ENCODE data around the gene SLC6A11. TPM values are rescaled to one million over a fixed set of nuclear protein-coding genes. Genes with fewer than 3 reads are reported as not detected.

Gene SLC6A11
- total and polyA plus RNA-seq, 4 donors, result 0.02 to 0.09 TPM; not detected in 2

DNA sequence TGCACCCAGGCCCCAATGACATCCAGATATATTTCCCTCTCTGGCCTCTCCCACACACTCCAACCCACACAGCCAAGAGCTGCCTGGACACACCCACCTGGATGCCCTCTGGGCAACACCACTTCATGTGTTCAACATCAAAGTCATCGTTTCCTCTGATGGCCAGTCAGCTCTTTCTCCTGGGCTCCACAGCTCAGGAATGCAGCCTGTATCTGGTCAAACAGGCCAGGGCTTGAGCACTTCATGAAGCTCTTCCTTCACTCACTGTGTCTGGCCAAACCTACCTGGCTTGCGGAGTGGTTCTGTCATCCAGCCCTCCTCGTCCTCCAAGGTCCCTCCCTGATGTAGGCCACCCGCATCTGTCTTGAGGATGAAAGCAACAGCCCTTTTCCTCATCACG lies 35.8 kb upstream of the SLC6A11 start:
- Histone ChIP-seq H3K9ac (ENCODE audit: insufficient read depth in 1 of 2, low read length in 2 of 2) (no peak overlapping the region), H3K4me3 (no peak overlapping the region), H3K36me3 (ENCODE audit: control insufficient read depth in 4 of 4, insufficient read depth in 4 of 4, low read length in 4 of 4) (no peaks in the 10 kb centered on the region), H3K27ac (ENCODE audit: low read depth in 1 of 2, low read length in 1 of 2) (no peak overlapping the region), H3K9me3 (ENCODE audit: control insufficient read depth in 4 of 4, insufficient read depth in 3 of 4, low read length in 3 of 4) (no peaks in the 10 kb centered on the region), H3K4me1 (ENCODE audit: control insufficient read depth in 5 of 5, insufficient read depth in 5 of 5, low read length in 5 of 5) (peaks cover 0 to 1% (median 0%) of the 10 kb centered on the region in 5 donors), H3K27me3 (ENCODE audit: control insufficient read depth in 3 of 3, insufficient read depth in 3 of 3, low read length in 2 of 3) (peaks cover 0 to 2% (median 0%) of the 10 kb centered on the region in 3 donors)
- no peak for TF ChIP-seq CTCF (IDR thresholded peaks at IDR 0.05; ENCODE audit: control extremely low read depth, extremely low read depth)
- WGBS, 2 donors, result 81 to 88% methylated on average over 5 of the region's 5 CpGs
- DNase-seq (no peak), ATAC-seq (ENCODE audit: insufficient read depth, low FRiP score) (no peak)

- Histone ChIP-seq H3K4me3 (no peak overlapping the region), H3K27ac (ENCODE audit: low read depth in 1 of 2, low read length in 1 of 2) (no peak overlapping the region), H3K36me3 (ENCODE audit: control insufficient read depth in 4 of 4, insufficient read depth in 4 of 4, low read length in 4 of 4) (no peaks in the 10 kb centered on the region), H3K27me3 (ENCODE audit: control insufficient read depth in 3 of 3, insufficient read depth in 3 of 3, low read length in 2 of 3) (peaks cover 0 to 2% (median 0%) of the 10 kb centered on the region in 3 donors), H3K9me3 (ENCODE audit: control insufficient read depth in 4 of 4, insufficient read depth in 3 of 4, low read length in 3 of 4) (no peaks in the 10 kb centered on the region), H3K4me1 (ENCODE audit: control insufficient read depth in 5 of 5, insufficient read depth in 5 of 5, low read length in 5 of 5) (peaks cover 0 to 1% (median 0%) of the 10 kb centered on the region in 5 donors), H3K9ac (ENCODE audit: insufficient read depth in 1 of 2, low read length in 2 of 2) (no peak overlapping the region)
- WGBS, 2 donors, result 79 to 92% methylated on average over 7 of the region's 7 CpGs
- no peak for TF ChIP-seq CTCF (IDR thresholded peaks at IDR 0.05; ENCODE audit: control extremely low read depth, extremely low read depth)
- no peak for DNase-seq
- ATAC-seq (ENCODE audit: insufficient read depth, low FRiP score), result no peak
These were observed 35.1 kb upstream of the SLC6A11 start for GRCh38 chr3:10780922-10781321.

DNA sequence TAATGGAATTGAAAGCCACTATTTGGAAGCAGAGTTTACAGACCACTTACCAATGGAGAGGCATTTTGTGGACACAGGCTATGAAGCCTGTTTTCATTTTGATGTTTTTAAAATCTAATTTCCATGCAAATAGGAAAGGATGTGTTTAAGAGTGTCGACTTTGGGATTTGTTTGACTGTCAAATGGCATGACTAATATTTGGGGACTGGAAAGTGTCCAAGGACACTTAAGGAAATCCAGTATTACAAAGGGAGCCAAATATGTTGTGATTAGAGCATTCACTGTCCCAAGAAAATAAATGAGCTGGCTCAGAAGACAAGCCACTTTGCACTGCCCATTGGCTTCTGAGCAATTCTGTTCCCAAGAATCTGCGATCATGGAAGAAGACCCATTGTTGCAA lies 34.0 kb upstream of the SLC6A11 start:
- Histone ChIP-seq H3K9ac (ENCODE audit: insufficient read depth in 1 of 2, low read length in 2 of 2) (no peak overlapping the region), H3K27me3 (ENCODE audit: control insufficient read depth in 3 of 3, insufficient read depth in 3 of 3, low read length in 2 of 3) (peaks cover 0 to 2% (median 0%) of the 10 kb centered on the region in 3 donors), H3K4me3 (no peak overlapping the region), H3K9me3 (ENCODE audit: control insufficient read depth in 4 of 4, insufficient read depth in 3 of 4, low read length in 3 of 4) (no peaks in the 10 kb centered on the region), H3K36me3 (ENCODE audit: control insufficient read depth in 4 of 4, insufficient read depth in 4 of 4, low read length in 4 of 4) (no peaks in the 10 kb centered on the region), H3K27ac (ENCODE audit: low read depth in 1 of 2, low read length in 1 of 2) (no peak overlapping the region), H3K4me1 (ENCODE audit: control insufficient read depth in 5 of 5, insufficient read depth in 5 of 5, low read length in 5 of 5) (peaks cover 0 to 1% (median 0%) of the 10 kb centered on the region in 5 donors)
- 48 to 69% methylated on average over 2 of the region's 2 CpGs for WGBS, 2 donors
- DNase-seq, result no peak
- no peak for TF ChIP-seq CTCF (IDR thresholded peaks at IDR 0.05; ENCODE audit: control extremely low read depth, extremely low read depth)
- ATAC-seq (ENCODE audit: insufficient read depth, low FRiP score), result no peak

All from lung (tissue), 12 donors.